Hepatocyte (in vitro differentiated cells): ENCODE measurements around the gene KDM1B. TPM values are rescaled to one million over a fixed set of nuclear protein-coding genes. Genes with fewer than 3 reads are reported as not detected.

Source experiments
- DNase-seq: peaks from one replicate; pipeline ENCODE4 v3.0.0-alpha.2; 2016; ENCODE audit warnings: low spot score
- H2AFZ ChIP-seq: fragments of 200-600 bp; sonication (generic); 2 replicates; pipeline ENCODE4 v1.6.0; 2016; ENCODE audit warnings: antibody characterized with exemption, mild to moderate bottlenecking
- H3K27ac ChIP-seq: fragments of 200-600 bp; sonication (generic); 2 replicates; pipeline ENCODE4 v1.5.1; 2016; ENCODE audit warnings: mild to moderate bottlenecking
- H3K27me3 ChIP-seq: fragments of 200-600 bp; sonication (generic); 2 replicates; pipeline ENCODE4 v1.6.1; 2016
- H3K36me3 ChIP-seq: fragments of 200-600 bp; sonication (generic); replicated peaks from 2 replicates; pipeline ENCODE4 v1.5.1; 2016; ENCODE audit warnings: low read depth; ENCODE audit not compliant: insufficient read depth
- H3K4me1 ChIP-seq: fragments of 200-600 bp; sonication (generic); 2 replicates; pipeline ENCODE4 v1.5.1; 2016; ENCODE audit warnings: mild to moderate bottlenecking, moderate library complexity; ENCODE audit not compliant: insufficient read depth
- H3K4me2 ChIP-seq: fragments of 200-600 bp; sonication (generic); 2 replicates; pipeline ENCODE4 v1.6.0; 2016
- H3K4me3 ChIP-seq: fragments of 200-600 bp; sonication (generic); 2 replicates; pipeline ENCODE4 v1.5.1; 2016; ENCODE audit warnings: mild to moderate bottlenecking
- H3K79me2 ChIP-seq: fragments of 200-600 bp; sonication (generic); 2 replicates; pipeline ENCODE4 v1.6.0; 2017; ENCODE audit warnings: mild to moderate bottlenecking
- H3K9me2 ChIP-seq: fragments of 200-600 bp; sonication (generic); replicated peaks from 2 replicates; pipeline ENCODE4 v1.6.0; 2017; ENCODE audit warnings: mild to moderate bottlenecking; ENCODE audit not compliant: insufficient read depth
- H3K9me3 ChIP-seq: fragments of 200-600 bp; sonication (generic); 2 replicates; pipeline ENCODE4 v1.5.1; 2016; ENCODE audit warnings: low read depth, mild to moderate bottlenecking
- H4K20me1 ChIP-seq: fragments of 200-600 bp; sonication (generic); 2 replicates; pipeline ENCODE4 v1.6.0; 2016; ENCODE audit warnings: mild to moderate bottlenecking; ENCODE audit not compliant: insufficient read depth, poor library complexity, severe bottlenecking
- CTCF ChIP-seq: fragments of 200-600 bp; sonication (generic); IDR thresholded peaks from 2 replicates; pipeline ENCODE4 v1.5.1; 2016; ENCODE audit warnings: antibody characterized with exemption, mild to moderate bottlenecking; ENCODE audit not compliant: poor library complexity
- EZH2 ChIP-seq: fragments of 200-600 bp; sonication (generic); IDR thresholded peaks from 2 replicates; pipeline ENCODE4 v1.6.1; 2016; ENCODE audit warnings: antibody characterized with exemption, mild to moderate bottlenecking, borderline replicate concordance
- EZH2phosphoT487 ChIP-seq: fragments of 200-600 bp; sonication (generic); IDR thresholded peaks from one replicate; pipeline ENCODE4 v1.6.1; 2018; ENCODE audit warnings: antibody characterized with exemption, mild to moderate bottlenecking, low read depth, moderate library complexity; ENCODE audit not compliant: unreplicated experiment, severe bottlenecking
- WGBS: methylation state at CpG from one replicate; pipeline ENCODE4 v1.1.6; 2016; ENCODE audit warnings: low lambda C conversion rate; ENCODE audit errors: missing lambda C conversion rate; 5-methylcytosine and 5-hydroxymethylcytosine counted together
- polyA plus RNA-seq: library from polyadenylated mRNA; unstranded; fragments of >200 nt; fragmentation: Nextera tagmentation; extraction: Ambion mirVana; gene quantifications from 2 replicates; pipeline ENCODE4 v1.2.1, GENCODE V29; 2016
- total RNA-seq: library from RNA; depleted of rRNA; stranded (reverse); fragments of >200 nt; gene quantifications from 2 replicates; pipeline ENCODE4 v1.2.3, GENCODE V29; 2014

The KDM1B gene
- total and polyA plus RNA-seq, 2 experiments from 2014 or later = 5.9 to 9.1 TPM

- Histone ChIP-seq H3K27ac (no peak overlapping the region), H3K36me3 (no peaks in the 10 kb centered on the region), H3K79me2 (no peaks in the 10 kb centered on the region), H3K4me2 (no peak overlapping the region), H3K9me3 (no peaks in the 10 kb centered on the region), H3K4me3 (no peak overlapping the region), H4K20me1 (no peaks in the 10 kb centered on the region), H3K9me2 (no peaks in the 10 kb centered on the region), H3K4me1 (no peaks in the 10 kb centered on the region), H2AFZ (no peak overlapping the region), H3K27me3 (no peaks in the 10 kb centered on the region)
- no peak for DNase-seq
- TF ChIP-seq CTCF = no peak
- no peak for TF ChIP-seq EZH2phosphoT487
- no peak for TF ChIP-seq EZH2
- 95% methylated on average over 5 of the region's 5 CpGs for WGBS
These were observed 55.5 kb downstream of the KDM1B start for GRCh38 chr6:18210707-18211106.

GRCh38 chr6:18211338-18211737, 56.1 kb downstream of the KDM1B start:
- WGBS = 97% methylated on average over 6 of the region's 6 CpGs
- Histone ChIP-seq H3K9me3 (no peaks in the 10 kb centered on the region), H3K27me3 (no peaks in the 10 kb centered on the region), H3K4me3 (no peak overlapping the region), H3K4me1 (no peaks in the 10 kb centered on the region), H3K36me3 (no peaks in the 10 kb centered on the region), H3K27ac (no peak overlapping the region), H3K79me2 (no peaks in the 10 kb centered on the region), H4K20me1 (no peaks in the 10 kb centered on the region), H3K9me2 (no peaks in the 10 kb centered on the region), H2AFZ (no peak overlapping the region), H3K4me2 (no peak overlapping the region)
- TF ChIP-seq EZH2 = no peak
- TF ChIP-seq EZH2phosphoT487 = no peak
- no peak for TF ChIP-seq CTCF
- DNase-seq = no peak

- no peaks in the 10 kb centered on the region for H3K4me1 ChIP-seq
- H3K27ac ChIP-seq = no peak overlapping the region
- H3K79me2 ChIP-seq = no peaks in the 10 kb centered on the region
- H2AFZ ChIP-seq = no peak overlapping the region
- TF ChIP-seq CTCF (no peak), EZH2phosphoT487 (no peak), EZH2 (no peak)
- no peaks in the 10 kb centered on the region for H3K27me3 ChIP-seq
- 62% methylated on average over 4 of the region's 4 CpGs for WGBS
- no peaks in the 10 kb centered on the region for H4K20me1 ChIP-seq
- no peak for DNase-seq
- H3K4me2 ChIP-seq = no peak overlapping the region
- H3K4me3 ChIP-seq = no peak overlapping the region
- no peaks in the 10 kb centered on the region for H3K9me2 ChIP-seq
- no peaks in the 10 kb centered on the region for H3K36me3 ChIP-seq
- no peaks in the 10 kb centered on the region for H3K9me3 ChIP-seq
These were observed 57.0 kb downstream of the KDM1B start for GRCh38 chr6:18212231-18212630.

GRCh38 chr6:18213439-18213838, 58.2 kb downstream of the KDM1B start:
- 98% methylated on average over 9 of the region's 9 CpGs for WGBS
- Histone ChIP-seq H3K79me2 (no peaks in the 10 kb centered on the region), H3K27me3 (no peaks in the 10 kb centered on the region), H3K4me2 (no peak overlapping the region), H2AFZ (no peak overlapping the region), H3K9me3 (no peaks in the 10 kb centered on the region), H3K36me3 (no peaks in the 10 kb centered on the region), H3K4me3 (no peak overlapping the region), H4K20me1 (no peaks in the 10 kb centered on the region), H3K9me2 (no peaks in the 10 kb centered on the region), H3K4me1 (no peaks in the 10 kb centered on the region), H3K27ac (no peak overlapping the region)
- no peak for TF ChIP-seq EZH2phosphoT487
- no peak for TF ChIP-seq CTCF
- TF ChIP-seq EZH2 = no peak
- DNase-seq = no peak
